Neuronal stem cell (in vitro differentiated cells): ENCODE data around the gene NT5C3A.

Experiments used
- DNase-seq: peaks from one replicate; pipeline ENCODE4 v3.0.0-alpha.2; 2013; ENCODE audit warnings: low spot score
- H2AFZ ChIP-seq: one replicate; pipeline ENCODE4 v1.6.1; 2013; ENCODE audit warnings: mild to moderate bottlenecking, low read length, inconsistent platforms
- H2AK5ac ChIP-seq: 2 replicates; pipeline ENCODE4 v1.6.1; 2013; ENCODE audit warnings: low read depth, mild to moderate bottlenecking, inconsistent platforms, low read length, moderate library complexity, mixed read lengths
- H2BK120ac ChIP-seq: 2 replicates; pipeline ENCODE4 v1.6.1; 2013; ENCODE audit warnings: low read depth, mild to moderate bottlenecking, inconsistent platforms, low read length, moderate library complexity, mixed read lengths
- H2BK12ac ChIP-seq: one replicate; pipeline ENCODE4 v1.6.1; 2013; ENCODE audit warnings: low read length, inconsistent platforms
- H2BK15ac ChIP-seq: 2 replicates; pipeline ENCODE4 v1.6.1; 2013; ENCODE audit warnings: mild to moderate bottlenecking, low read length, inconsistent platforms, mixed read lengths
- H2BK5ac ChIP-seq: one replicate; pipeline ENCODE4 v1.6.1; 2013; ENCODE audit warnings: inconsistent platforms, mild to moderate bottlenecking, low read length, moderate library complexity
- H3K14ac ChIP-seq: one replicate; pipeline ENCODE4 v1.6.1; 2013; ENCODE audit warnings: low read length, inconsistent platforms
- H3K18ac ChIP-seq: 2 replicates; pipeline ENCODE4 v1.6.1; 2013; ENCODE audit warnings: low read length, inconsistent platforms
- H3K23ac ChIP-seq: 2 replicates; pipeline ENCODE4 v1.6.1; 2013; ENCODE audit warnings: low read depth, mild to moderate bottlenecking, mixed read lengths, low read length, inconsistent platforms; ENCODE audit not compliant: poor library complexity
- H3K27ac ChIP-seq: replicated peaks from 3 replicates; pipeline ENCODE4 v1.5.1; 2013; ENCODE audit warnings: low read length, inconsistent platforms
- H3K27me3 ChIP-seq, 3 experiments: 2 replicates each; pipeline ENCODE4 v1.6.1; 2013; ENCODE audit warnings: low read length in 3 of 3, mild to moderate bottlenecking in 2 of 3, inconsistent platforms in 1 of 3, low read depth in 1 of 3, mixed read lengths in 1 of 3, moderate library complexity in 1 of 3; ENCODE audit not compliant: control insufficient read depth in 3 of 3, insufficient read depth in 3 of 3
- H3K36me3 ChIP-seq, 2 donors: replicated peaks in 1 of 2; 2 replicates each; pipeline ENCODE4 v1.6.1; 2013; ENCODE audit warnings: low read length in 2 of 2; ENCODE audit not compliant: control insufficient read depth in 2 of 2, insufficient read depth in 2 of 2
- H3K4ac ChIP-seq: 2 replicates; pipeline ENCODE4 v1.6.1; 2013; ENCODE audit warnings: inconsistent platforms, mild to moderate bottlenecking, low read length, moderate library complexity
- H3K4me1 ChIP-seq, 2 donors: 1 replicate in 1 of 2; 2 replicates in 1 of 2; pipeline ENCODE4 v1.6.1; 2013; ENCODE audit warnings: low read length in 2 of 2, low read depth in 1 of 2; ENCODE audit not compliant: control insufficient read depth in 2 of 2, insufficient read depth in 1 of 2
- H3K4me2 ChIP-seq: one replicate; pipeline ENCODE4 v1.6.1; 2013; ENCODE audit warnings: mild to moderate bottlenecking, low read length, inconsistent platforms; ENCODE audit not compliant: insufficient read depth, poor library complexity, severe bottlenecking
- H3K4me3 ChIP-seq, 2 donors: 2 replicates each; pipeline ENCODE4 v1.5.1; 2013; ENCODE audit warnings: low read length in 2 of 2, mild to moderate bottlenecking in 2 of 2, inconsistent platforms in 1 of 2, moderate library complexity in 1 of 2
- H3K79me1 ChIP-seq: one replicate; pipeline ENCODE4 v1.6.1; 2013; ENCODE audit warnings: low read depth, mild to moderate bottlenecking, inconsistent platforms, low read length, moderate library complexity
- H3K9ac ChIP-seq: one replicate; pipeline ENCODE4 v1.6.1; 2013; ENCODE audit warnings: mild to moderate bottlenecking, low read depth, low read length, inconsistent platforms; ENCODE audit not compliant: poor library complexity
- H3K9me3 ChIP-seq, 2 donors: replicated peaks in 1 of 2; 2 replicates each; pipeline versions ENCODE3 to v1.6.1; 2013; ENCODE audit warnings: low read length in 2 of 2, mild to moderate bottlenecking in 2 of 2, inconsistent platforms in 1 of 2, low read depth in 1 of 2, mixed read lengths in 1 of 2, moderate library complexity in 1 of 2; ENCODE audit not compliant: control insufficient read depth in 2 of 2, insufficient read depth in 1 of 2
- H4K8ac ChIP-seq: one replicate; pipeline ENCODE4 v1.6.1; 2013; ENCODE audit warnings: low read depth, mild to moderate bottlenecking, inconsistent platforms, low read length, moderate library complexity
- H4K91ac ChIP-seq: one replicate; pipeline ENCODE4 v1.6.1; 2013; ENCODE audit warnings: low read length, low read depth, mild to moderate bottlenecking, inconsistent platforms; ENCODE audit not compliant: poor library complexity
- WGBS, 2 donors: extraction: QIAGEN DNeasy Blood & Tissue Kit; methylation state at CpG; one replicate each; pipeline ENCODE4 v1.1.7; 2013; ENCODE audit warnings: missing lambda C conversion rate in 2 of 2, mixed read lengths in 1 of 2; ENCODE audit not compliant: insufficient read length in 2 of 2, insufficient replicate concordance in 1 of 2; ENCODE audit errors: extremely low coverage in 2 of 2; 5-methylcytosine and 5-hydroxymethylcytosine counted together

Gene NT5C3A

GRCh38 chr7:33076737-33077136, 14.2 kb upstream of the NT5C3A start:
- peaks cover 0 to 18% (median 0%) of the 10 kb centered on the region in 3 experiments for H3K27me3 ChIP-seq
- H3K14ac ChIP-seq: no peak overlapping the region
- H3K4me1 ChIP-seq: no peaks in the 10 kb centered on the region
- no peak overlapping the region for H2AFZ ChIP-seq
- H4K8ac ChIP-seq: no peak overlapping the region
- H3K36me3 ChIP-seq: no peaks in the 10 kb centered on the region
- H3K4me2 ChIP-seq: no peak overlapping the region
- no peak overlapping the region for H2BK15ac ChIP-seq
- H2BK12ac ChIP-seq: no peak overlapping the region
- H3K79me1 ChIP-seq: no peaks in the 10 kb centered on the region
- WGBS, 2 donors: no CpG with 5 or more reads among the region's 3 CpGs
- no peak overlapping the region for H2BK120ac ChIP-seq
- no peak overlapping the region for H3K23ac ChIP-seq
- H3K9me3 ChIP-seq: no peaks in the 10 kb centered on the region
- no peak overlapping the region for H4K91ac ChIP-seq
- H2AK5ac ChIP-seq: no peak overlapping the region
- no peak overlapping the region for H3K4me3 ChIP-seq
- H3K4ac ChIP-seq: no peak overlapping the region
- no peak overlapping the region for H3K27ac ChIP-seq
- H2BK5ac ChIP-seq: no peak overlapping the region
- no peak for DNase-seq
- no peak overlapping the region for H3K9ac ChIP-seq
- H3K18ac ChIP-seq: no peak overlapping the region

- no peak overlapping the region for H2BK12ac ChIP-seq
- H3K9ac ChIP-seq: no peak overlapping the region
- H3K27me3 ChIP-seq: peaks cover 0 to 18% (median 0%) of the 10 kb centered on the region in 3 experiments
- DNase-seq: no peak
- H3K18ac ChIP-seq: no peak overlapping the region
- no peaks in the 10 kb centered on the region for H3K9me3 ChIP-seq
- H2AK5ac ChIP-seq: no peak overlapping the region
- H3K14ac ChIP-seq: no peak overlapping the region
- no peak overlapping the region for H2BK120ac ChIP-seq
- H2AFZ ChIP-seq: no peak overlapping the region
- H2BK15ac ChIP-seq: no peak overlapping the region
- no peaks in the 10 kb centered on the region for H3K4me1 ChIP-seq
- no CpG with 5 or more reads among the region's 3 CpGs for WGBS, 2 donors
- no peak overlapping the region for H3K23ac ChIP-seq
- H3K36me3 ChIP-seq: no peaks in the 10 kb centered on the region
- no peaks in the 10 kb centered on the region for H3K79me1 ChIP-seq
- H3K4me3 ChIP-seq: no peak overlapping the region
- H3K27ac ChIP-seq: no peak overlapping the region
- no peak overlapping the region for H3K4ac ChIP-seq
- no peak overlapping the region for H4K91ac ChIP-seq
- H4K8ac ChIP-seq: no peak overlapping the region
- no peak overlapping the region for H3K4me2 ChIP-seq
- no peak overlapping the region for H2BK5ac ChIP-seq
Observed at GRCh38 chr7:33075818-33076518, 13.4 kb upstream of the NT5C3A start.

DNA sequence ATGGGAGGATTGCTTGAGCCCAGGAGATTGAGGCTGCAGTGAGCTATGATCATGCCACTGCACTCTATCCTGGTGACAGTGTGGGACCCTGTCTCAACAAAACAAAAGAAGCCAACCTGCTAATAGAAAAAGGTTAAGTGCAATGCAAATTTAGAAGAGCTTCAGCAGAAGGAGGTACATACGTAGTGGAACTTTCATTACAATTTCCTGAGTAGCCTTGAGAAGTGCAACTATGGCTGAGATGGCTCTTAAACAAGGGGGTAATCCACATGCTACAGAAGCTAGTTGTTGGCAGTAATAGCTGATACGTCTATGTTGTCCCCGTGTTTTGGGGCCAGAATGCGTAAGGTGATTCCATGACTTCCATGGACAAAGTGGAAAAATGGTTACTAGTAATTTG, 10.7 kb upstream of the NT5C3A start:
- no peak overlapping the region for H2AK5ac ChIP-seq
- H3K18ac ChIP-seq: no peak overlapping the region
- no CpG with 5 or more reads among the region's 4 CpGs for WGBS, 2 donors
- no peak overlapping the region for H3K23ac ChIP-seq
- H3K79me1 ChIP-seq: no peaks in the 10 kb centered on the region
- no peak overlapping the region for H2BK5ac ChIP-seq
- H4K8ac ChIP-seq: no peak overlapping the region
- no peak for DNase-seq
- no peak overlapping the region for H2BK120ac ChIP-seq
- no peak overlapping the region for H2BK12ac ChIP-seq
- H3K27me3 ChIP-seq: peaks cover 0 to 18% (median 0%) of the 10 kb centered on the region in 3 experiments
- no peak overlapping the region for H3K4ac ChIP-seq
- no peak overlapping the region for H2AFZ ChIP-seq
- H3K4me1 ChIP-seq: no peaks in the 10 kb centered on the region
- H3K9ac ChIP-seq: no peak overlapping the region
- H3K36me3 ChIP-seq: no peaks in the 10 kb centered on the region
- H3K14ac ChIP-seq: no peak overlapping the region
- H3K4me3 ChIP-seq: no peak overlapping the region
- no peak overlapping the region for H4K91ac ChIP-seq
- H3K27ac ChIP-seq: no peak overlapping the region
- peaks cover 6 to 8% of the 10 kb centered on the region in 2 donors for H3K9me3 ChIP-seq
- H2BK15ac ChIP-seq: no peak overlapping the region
- no peak overlapping the region for H3K4me2 ChIP-seq

DNA sequence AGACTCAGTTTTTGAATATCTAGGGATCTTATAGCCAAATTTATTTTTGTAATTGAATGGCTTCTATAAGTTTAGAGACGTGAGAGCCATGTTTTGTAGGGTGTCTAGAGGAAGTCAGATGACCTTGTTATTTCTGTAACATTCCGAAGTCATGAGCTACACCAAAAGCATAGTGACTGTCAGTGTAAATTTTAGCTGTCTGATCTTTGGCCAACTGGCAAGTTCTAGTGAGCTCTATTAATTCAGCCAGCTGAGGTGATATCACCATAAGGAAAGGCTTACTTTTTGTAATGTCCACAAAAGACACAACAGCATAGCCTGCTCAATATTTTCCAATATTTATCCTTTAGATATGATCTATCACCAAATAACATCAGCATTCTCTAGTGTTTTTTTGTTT, 9.9 kb upstream of the NT5C3A start:
- WGBS, 2 donors: no CpG with 5 or more reads among the region's 2 CpGs
- Histone ChIP-seq H3K9me3 (peaks cover 6 to 8% of the 10 kb centered on the region in 2 donors), H3K4me2 (no peak overlapping the region), H3K14ac (no peak overlapping the region), H3K4me3 (no peak overlapping the region), H2BK120ac (no peak overlapping the region), H2AK5ac (no peak overlapping the region), H2BK5ac (no peak overlapping the region), H3K4me1 (no peaks in the 10 kb centered on the region), H3K79me1 (no peaks in the 10 kb centered on the region), H3K27ac (no peak overlapping the region), H2BK15ac (no peak overlapping the region), H2AFZ (no peak overlapping the region), H2BK12ac (no peak overlapping the region), H3K9ac (no peak overlapping the region), H4K91ac (no peak overlapping the region), H3K4ac (no peak overlapping the region), H3K23ac (no peak overlapping the region), H3K18ac (no peak overlapping the region), H3K36me3 (no peaks in the 10 kb centered on the region), H3K27me3 (peaks cover 0 to 12% (median 0%) of the 10 kb centered on the region in 3 experiments), H4K8ac (no peak overlapping the region)
- DNase-seq: no peak
